ENCODE results near the gene TNFRSF14.

TNFRSF14 gene

DNA sequence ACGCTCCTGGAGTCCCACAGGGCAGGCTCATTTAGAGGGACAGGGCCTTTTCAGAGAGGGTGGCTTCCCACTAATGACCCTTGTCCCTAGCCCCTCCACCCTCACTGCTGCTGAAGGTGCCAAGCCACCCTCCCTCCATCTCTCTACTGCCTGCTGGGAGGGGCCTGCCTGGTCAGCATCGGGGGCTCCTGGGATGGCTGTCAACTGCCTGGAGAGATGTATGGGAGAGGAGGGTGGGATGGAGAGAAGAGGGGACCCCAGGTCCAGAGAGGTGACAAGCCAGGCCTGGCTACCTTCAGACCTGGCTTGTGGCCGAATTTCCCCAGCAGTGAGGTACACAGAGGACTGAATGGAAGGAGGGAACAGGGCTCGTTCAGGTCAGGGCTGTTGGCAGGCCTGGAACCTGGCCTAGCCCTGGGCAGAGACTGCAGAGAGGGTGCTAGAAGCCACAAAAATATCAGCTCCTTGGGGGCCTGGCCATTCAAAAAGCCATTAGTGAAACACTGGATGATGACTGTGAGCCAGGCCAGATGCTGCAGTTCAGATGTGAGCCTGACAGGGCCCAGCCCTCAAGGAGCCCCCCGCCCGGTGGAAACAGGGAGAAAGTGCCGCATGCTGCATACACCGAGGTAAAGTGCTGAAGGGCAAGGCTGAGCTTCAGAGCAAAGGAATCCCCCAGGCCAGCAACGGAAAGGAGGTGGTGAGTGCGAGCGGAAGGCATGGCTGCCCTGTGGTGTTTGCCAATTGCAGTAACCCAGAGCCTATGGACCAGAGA, 56.6 kb downstream of the TNFRSF14 start:
- no peak overlapping the region for H3K4me3 ChIP-seq (ENCODE audit: low read length)
- DNase-seq (ENCODE audit: low read depth), result no peak
- TF ChIP-seq, protein P1, sequence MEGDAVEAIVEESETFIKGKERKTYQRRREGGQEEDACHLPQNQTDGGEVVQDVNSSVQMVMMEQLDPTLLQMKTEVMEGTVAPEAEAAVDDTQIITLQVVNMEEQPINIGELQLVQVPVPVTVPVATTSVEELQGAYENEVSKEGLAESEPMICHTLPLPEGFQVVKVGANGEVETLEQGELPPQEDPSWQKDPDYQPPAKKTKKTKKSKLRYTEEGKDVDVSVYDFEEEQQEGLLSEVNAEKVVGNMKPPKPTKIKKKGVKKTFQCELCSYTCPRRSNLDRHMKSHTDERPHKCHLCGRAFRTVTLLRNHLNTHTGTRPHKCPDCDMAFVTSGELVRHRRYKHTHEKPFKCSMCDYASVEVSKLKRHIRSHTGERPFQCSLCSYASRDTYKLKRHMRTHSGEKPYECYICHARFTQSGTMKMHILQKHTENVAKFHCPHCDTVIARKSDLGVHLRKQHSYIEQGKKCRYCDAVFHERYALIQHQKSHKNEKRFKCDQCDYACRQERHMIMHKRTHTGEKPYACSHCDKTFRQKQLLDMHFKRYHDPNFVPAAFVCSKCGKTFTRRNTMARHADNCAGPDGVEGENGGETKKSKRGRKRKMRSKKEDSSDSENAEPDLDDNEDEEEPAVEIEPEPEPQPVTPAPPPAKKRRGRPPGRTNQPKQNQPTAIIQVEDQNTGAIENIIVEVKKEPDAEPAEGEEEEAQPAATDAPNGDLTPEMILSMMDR (conservative IDR thresholded peaks at IDR 0.05; ENCODE audit: low read length), result no peak

Measured in AG10803 (cell line).